DOHH2 (cell line): ENCODE results near the gene PADI4.

Experiments
- CTCF ChIP-seq: fragments of 200-600 bp; sonication (generic); IDR thresholded peaks from one replicate; pipeline ENCODE4 v1.5.1; 2014; ENCODE audit warnings: antibody characterized with exemption, mild to moderate bottlenecking, low read depth, low read length; ENCODE audit not compliant: poor library complexity, severe bottlenecking
- EZH2phosphoT487 ChIP-seq: fragments of 200-600 bp; sonication (generic); IDR thresholded peaks from 2 replicates; pipeline ENCODE4 v1.6.1; 2017; ENCODE audit warnings: borderline replicate concordance, mild to moderate bottlenecking, antibody characterized with exemption, low read length, moderate library complexity, mixed read lengths

DNA sequence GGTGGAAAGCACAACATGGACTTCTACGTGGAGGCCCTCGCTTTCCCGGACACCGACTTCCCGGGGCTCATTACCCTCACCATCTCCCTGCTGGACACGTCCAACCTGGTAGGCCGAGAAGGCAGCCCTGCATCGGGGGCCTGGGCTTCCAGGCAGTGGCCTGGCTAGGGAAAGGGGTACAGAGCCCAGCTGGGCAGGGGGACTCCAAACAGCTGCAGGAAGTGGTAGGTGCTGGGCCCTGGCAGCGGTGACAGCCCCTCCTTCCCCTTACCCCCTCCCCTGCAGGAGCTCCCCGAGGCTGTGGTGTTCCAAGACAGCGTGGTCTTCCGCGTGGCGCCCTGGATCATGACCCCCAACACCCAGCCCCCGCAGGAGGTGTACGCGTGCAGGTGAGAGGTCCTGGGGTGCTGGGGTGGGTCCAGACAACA, 34.0 kb downstream of the PADI4 start:
- TF ChIP-seq CTCF: no peak
- no peak for TF ChIP-seq EZH2phosphoT487
